ENCODE results near the gene THSD1. TPM values are rescaled to one million over a fixed set of nuclear protein-coding genes. Genes with fewer than 3 reads are reported as not detected.

THSD1 gene
- total RNA-seq, 1 donor from 2014 or later, result 4.8 TPM

DNA sequence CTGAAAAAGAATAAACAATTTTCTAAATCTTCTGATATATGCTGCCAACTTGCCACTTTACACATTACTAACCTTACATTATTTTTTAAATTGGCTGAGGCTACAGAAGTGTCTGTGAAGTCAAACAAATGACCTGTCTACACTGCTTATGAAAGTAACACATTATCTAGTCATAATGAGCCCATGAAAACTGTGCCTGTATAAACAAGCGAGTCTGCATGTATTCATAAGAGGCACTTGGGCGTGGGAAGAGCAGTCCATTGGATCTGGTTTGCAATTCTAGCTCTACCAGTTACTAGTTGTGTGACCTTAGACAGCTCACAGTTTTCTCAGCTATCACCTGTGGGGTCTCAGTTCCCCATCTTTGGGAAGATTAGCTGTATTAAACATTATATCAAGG lies 41.4 kb upstream of the THSD1 start:
- TF ChIP-seq CTCF (IDR thresholded peaks at IDR 0.05; ENCODE audit: insufficient read depth, low read length, poor library complexity, severe bottlenecking), result no peak
- no peak for DNase-seq (ENCODE audit: low read depth)
- Histone ChIP-seq H3K27me3 (ENCODE audit: control insufficient read depth, insufficient read depth, low read length) (no peaks in the 10 kb centered on the region), H3K4me3 (ENCODE audit: low read depth, low read length) (no peak overlapping the region), H3K36me3 (ENCODE audit: control insufficient read depth, insufficient read depth, low read length) (no peaks in the 10 kb centered on the region)

DNA sequence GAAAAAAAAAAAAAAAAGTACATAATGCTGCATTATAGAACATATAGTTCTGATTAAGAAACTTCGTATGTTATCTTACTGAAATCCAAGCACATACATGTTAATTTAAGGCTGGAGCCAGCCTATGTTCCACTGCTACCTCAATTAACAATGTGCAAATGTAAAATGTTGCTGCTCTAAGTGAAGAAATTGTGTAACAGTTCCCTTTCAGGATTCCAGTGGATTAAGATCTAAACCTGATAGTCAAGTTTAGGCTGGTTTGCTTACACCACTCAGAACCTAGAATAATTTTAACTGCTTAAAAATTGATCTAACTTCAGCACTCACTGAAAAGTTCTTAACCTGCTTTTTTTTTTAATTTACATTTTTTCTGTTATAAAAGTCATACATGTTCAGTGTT lies 40.3 kb upstream of the THSD1 start:
- Histone ChIP-seq H3K27me3 (ENCODE audit: control insufficient read depth, insufficient read depth, low read length) (no peaks in the 10 kb centered on the region), H3K36me3 (ENCODE audit: control insufficient read depth, insufficient read depth, low read length) (no peaks in the 10 kb centered on the region), H3K4me3 (ENCODE audit: low read depth, low read length) (no peak overlapping the region)
- no peak for DNase-seq (ENCODE audit: low read depth)
- TF ChIP-seq CTCF (IDR thresholded peaks at IDR 0.05; ENCODE audit: insufficient read depth, low read length, poor library complexity, severe bottlenecking), result no peak

GRCh38 chr13:52432456-52432855 lies 26.5 kb upstream of the THSD1 start:
- Histone ChIP-seq H3K36me3 (ENCODE audit: control insufficient read depth, insufficient read depth, low read length) (peaks cover 1% of the 10 kb centered on the region), H3K4me3 (ENCODE audit: low read depth, low read length) (no peak overlapping the region), H3K27me3 (ENCODE audit: control insufficient read depth, insufficient read depth, low read length) (no peaks in the 10 kb centered on the region)
- DNase-seq (ENCODE audit: low read depth), result no peak
- no peak for TF ChIP-seq CTCF (IDR thresholded peaks at IDR 0.05; ENCODE audit: insufficient read depth, low read length, poor library complexity, severe bottlenecking)

DNA sequence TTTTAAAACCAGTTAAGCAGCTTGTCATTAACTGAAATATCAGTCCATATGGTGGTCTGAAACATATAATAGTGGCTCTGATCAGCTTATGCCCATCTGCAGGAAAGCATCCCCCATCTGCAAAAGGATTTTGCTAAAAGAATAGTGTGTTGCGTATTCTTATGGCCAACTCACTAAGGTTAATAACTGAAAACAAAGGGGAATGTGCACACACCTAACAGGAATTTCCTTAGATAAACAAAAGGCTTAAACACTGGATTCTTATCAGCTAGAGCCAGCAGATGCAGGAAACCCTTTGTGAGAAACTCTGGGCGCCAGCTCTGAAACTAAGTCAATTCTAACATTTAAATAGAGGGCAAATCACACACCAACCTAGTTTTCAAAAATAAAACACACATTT lies 22.3 kb upstream of the THSD1 start:
- no peaks in the 10 kb centered on the region for H3K36me3 ChIP-seq (ENCODE audit: control insufficient read depth, insufficient read depth, low read length)
- peak; percentile 35 for DNase-seq (ENCODE audit: low read depth)
- no peak overlapping the region for H3K4me3 ChIP-seq (ENCODE audit: low read depth, low read length)
- TF ChIP-seq CTCF (IDR thresholded peaks at IDR 0.05; ENCODE audit: insufficient read depth, low read length, poor library complexity, severe bottlenecking), result no peak
- H3K27me3 ChIP-seq (ENCODE audit: control insufficient read depth, insufficient read depth, low read length), result no peaks in the 10 kb centered on the region

DNA sequence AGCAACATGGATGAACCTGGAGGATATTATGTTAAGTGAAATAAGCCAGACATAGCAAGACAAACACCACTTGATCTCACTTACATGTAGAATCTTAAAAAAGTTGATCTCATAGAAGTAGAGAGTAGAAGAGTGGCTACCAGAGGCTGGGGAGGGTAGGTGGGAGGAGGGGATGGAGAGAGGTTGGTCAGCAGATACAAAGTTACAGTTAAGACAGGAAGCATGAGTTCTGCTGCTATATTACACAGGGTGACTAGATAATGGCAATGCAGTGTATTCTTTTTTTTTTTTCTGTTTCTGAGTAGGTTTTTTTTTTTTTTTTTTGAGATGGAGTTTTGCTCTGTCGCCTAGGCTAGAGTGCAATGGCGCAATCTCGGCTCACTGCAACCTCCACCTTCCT lies 15.2 kb upstream of the THSD1 start:
- Histone ChIP-seq H3K36me3 (ENCODE audit: control insufficient read depth, insufficient read depth, low read length) (no peaks in the 10 kb centered on the region), H3K4me3 (ENCODE audit: low read depth, low read length) (no peak overlapping the region), H3K27me3 (ENCODE audit: control insufficient read depth, insufficient read depth, low read length) (no peaks in the 10 kb centered on the region)
- no peak for TF ChIP-seq CTCF (IDR thresholded peaks at IDR 0.05; ENCODE audit: insufficient read depth, low read length, poor library complexity, severe bottlenecking)
- no peak for DNase-seq (ENCODE audit: low read depth)

GRCh38 chr13:52419080-52419479 lies 13.1 kb upstream of the THSD1 start:
- no peak for TF ChIP-seq CTCF (IDR thresholded peaks at IDR 0.05; ENCODE audit: insufficient read depth, low read length, poor library complexity, severe bottlenecking)
- DNase-seq (ENCODE audit: low read depth), result no peak
- no peaks in the 10 kb centered on the region for H3K36me3 ChIP-seq (ENCODE audit: control insufficient read depth, insufficient read depth, low read length)

More at GRCh38 chr13:52419080-52419479, 13.1 kb upstream of the THSD1 start:
- Histone ChIP-seq H3K27me3 (ENCODE audit: control insufficient read depth, insufficient read depth, low read length) (no peaks in the 10 kb centered on the region), H3K4me3 (ENCODE audit: low read depth, low read length) (no peak overlapping the region)
